PFSK-1 (cell line): Measurements from ENCODE around the gene FDCSP.

Source experiments
- POLR2AphosphoS5 ChIP-seq: IDR thresholded peaks from 2 replicates; pipeline ENCODE4 v1.6.1; 2012; ENCODE audit warnings: low read depth, mild to moderate bottlenecking, control low read depth, low read length, moderate library complexity
- TF ChIP-seq, protein P1 (sequence below), 2 experiments: IDR thresholded peaks; 2 replicates each; pipeline versions ENCODE4 v1.6.1 to v1.8.0; 2011 to 2012; ENCODE audit warnings: low read depth in 2 of 2, low read length in 2 of 2, control low read depth in 1 of 2, inconsistent platforms in 1 of 2, mild to moderate bottlenecking in 1 of 2, moderate library complexity in 1 of 2; ENCODE audit not compliant: insufficient read depth in 1 of 2

DNA sequence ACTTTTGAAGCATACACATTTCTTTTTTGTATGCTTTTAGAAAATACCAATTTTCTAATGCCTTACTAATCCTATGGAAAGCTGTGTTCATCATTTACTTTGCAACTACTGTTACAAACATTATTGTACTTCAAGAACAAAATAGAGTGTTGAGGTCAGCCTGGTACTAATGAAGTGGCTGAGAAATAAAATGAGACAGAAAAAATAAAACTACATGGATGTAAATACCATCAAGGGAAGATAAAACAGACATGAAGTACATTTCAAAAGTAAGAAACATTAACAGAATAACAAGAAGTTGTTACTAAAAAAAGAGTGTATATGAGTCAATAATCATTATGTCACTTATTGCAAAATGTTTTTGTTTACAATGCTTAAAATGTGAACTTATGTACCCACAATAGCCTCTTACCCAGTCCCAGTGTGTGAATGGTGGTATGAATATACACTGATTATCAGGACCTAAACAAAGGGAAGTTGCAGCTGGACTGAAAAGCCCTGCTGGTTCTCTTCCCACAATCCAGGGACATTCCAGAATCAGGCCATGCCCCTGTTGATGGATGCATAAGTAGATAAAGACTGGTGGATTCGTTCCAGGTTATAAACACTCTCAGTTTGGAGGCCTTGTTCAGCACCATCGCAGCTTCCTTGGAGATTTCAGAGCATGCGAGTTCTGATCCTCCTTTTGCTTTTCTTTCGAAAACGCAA is 14.1 kb downstream of the FDCSP start:
- TF ChIP-seq POLR2AphosphoS5: no peak
- TF ChIP-seq, protein P1, sequence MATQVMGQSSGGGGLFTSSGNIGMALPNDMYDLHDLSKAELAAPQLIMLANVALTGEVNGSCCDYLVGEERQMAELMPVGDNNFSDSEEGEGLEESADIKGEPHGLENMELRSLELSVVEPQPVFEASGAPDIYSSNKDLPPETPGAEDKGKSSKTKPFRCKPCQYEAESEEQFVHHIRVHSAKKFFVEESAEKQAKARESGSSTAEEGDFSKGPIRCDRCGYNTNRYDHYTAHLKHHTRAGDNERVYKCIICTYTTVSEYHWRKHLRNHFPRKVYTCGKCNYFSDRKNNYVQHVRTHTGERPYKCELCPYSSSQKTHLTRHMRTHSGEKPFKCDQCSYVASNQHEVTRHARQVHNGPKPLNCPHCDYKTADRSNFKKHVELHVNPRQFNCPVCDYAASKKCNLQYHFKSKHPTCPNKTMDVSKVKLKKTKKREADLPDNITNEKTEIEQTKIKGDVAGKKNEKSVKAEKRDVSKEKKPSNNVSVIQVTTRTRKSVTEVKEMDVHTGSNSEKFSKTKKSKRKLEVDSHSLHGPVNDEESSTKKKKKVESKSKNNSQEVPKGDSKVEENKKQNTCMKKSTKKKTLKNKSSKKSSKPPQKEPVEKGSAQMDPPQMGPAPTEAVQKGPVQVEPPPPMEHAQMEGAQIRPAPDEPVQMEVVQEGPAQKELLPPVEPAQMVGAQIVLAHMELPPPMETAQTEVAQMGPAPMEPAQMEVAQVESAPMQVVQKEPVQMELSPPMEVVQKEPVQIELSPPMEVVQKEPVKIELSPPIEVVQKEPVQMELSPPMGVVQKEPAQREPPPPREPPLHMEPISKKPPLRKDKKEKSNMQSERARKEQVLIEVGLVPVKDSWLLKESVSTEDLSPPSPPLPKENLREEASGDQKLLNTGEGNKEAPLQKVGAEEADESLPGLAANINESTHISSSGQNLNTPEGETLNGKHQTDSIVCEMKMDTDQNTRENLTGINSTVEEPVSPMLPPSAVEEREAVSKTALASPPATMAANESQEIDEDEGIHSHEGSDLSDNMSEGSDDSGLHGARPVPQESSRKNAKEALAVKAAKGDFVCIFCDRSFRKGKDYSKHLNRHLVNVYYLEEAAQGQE (IDR thresholded peaks at IDR 0.05; ENCODE audit: insufficient read depth in 1 of 2, low read depth in 2 of 2, low read length in 2 of 2): no peak
